ENCODE data around the gene IER3IP1.
"Not testable (repeated sequence)": the region's sequence is repeated elsewhere in the genome, so short reads cannot be mapped to it uniquely, and the experiment has no call there.

The IER3IP1 gene

GRCh38 chr18:47206945-47207637 is 30.9 kb upstream of the IER3IP1 start:
- Histone ChIP-seq H3K4me2 (ENCODE audit: low read depth, low read length, poor library complexity, severe bottlenecking) (no peak overlapping the region), H4K20me1 (ENCODE audit: insufficient read depth, low read length, poor library complexity, severe bottlenecking) (no peaks in the 10 kb centered on the region), H3K79me2 (ENCODE audit: insufficient read depth, low read length) (no peaks in the 10 kb centered on the region), H3K4me3 (ENCODE audit: low read length, poor library complexity, severe bottlenecking) (no peak overlapping the region), H3K4me1 (ENCODE audit: insufficient read depth, low read length, poor library complexity, severe bottlenecking) (no peaks in the 10 kb centered on the region), H3K27me3 (ENCODE audit: insufficient read depth, low read length, poor library complexity, severe bottlenecking) (no peaks in the 10 kb centered on the region), H2AFZ (ENCODE audit: low read length) (no peak overlapping the region), H3K9me3 (ENCODE audit: insufficient read depth, low read depth, low read length) (no peaks in the 10 kb centered on the region), H3F3A (ENCODE audit: low read depth) (no peaks in the 10 kb centered on the region), H3K9ac (ENCODE audit: low read depth, low read length, poor library complexity, severe bottlenecking) (no peak overlapping the region), H3K36me3 (ENCODE audit: insufficient read depth, low read length) (no peaks in the 10 kb centered on the region), H3K9me2 (replicated peaks; ENCODE audit: low read depth, low read length) (no peaks in the 10 kb centered on the region)
- no peak for TF ChIP-seq CTCF (conservative IDR thresholded peaks at IDR 0.05; ENCODE audit: low read length)
- TF ChIP-seq EZH2phosphoT487 (IDR thresholded peaks at IDR 0.05; ENCODE audit: borderline replicate concordance), result no peak

GRCh38 chr18:47204908-47205522 is 28.9 kb upstream of the IER3IP1 start:
- H4K20me1 ChIP-seq (ENCODE audit: insufficient read depth, low read length, poor library complexity, severe bottlenecking), result no peaks in the 10 kb centered on the region
- no peak overlapping the region for H3K9ac ChIP-seq (ENCODE audit: low read depth, low read length, poor library complexity, severe bottlenecking)
- H3K4me2 ChIP-seq (ENCODE audit: low read depth, low read length, poor library complexity, severe bottlenecking), result no peak overlapping the region
- H2AFZ ChIP-seq (ENCODE audit: low read length), result no peak overlapping the region
- TF ChIP-seq CTCF (conservative IDR thresholded peaks at IDR 0.05; ENCODE audit: low read length), result peak; percentile 98
- no peak for TF ChIP-seq EZH2phosphoT487 (IDR thresholded peaks at IDR 0.05; ENCODE audit: borderline replicate concordance)
- H3K4me1 ChIP-seq (ENCODE audit: insufficient read depth, low read length, poor library complexity, severe bottlenecking), result no peaks in the 10 kb centered on the region
- no peak overlapping the region for H3K4me3 ChIP-seq (ENCODE audit: low read length, poor library complexity, severe bottlenecking)
- no peaks in the 10 kb centered on the region for H3K36me3 ChIP-seq (ENCODE audit: insufficient read depth, low read length)
- no peaks in the 10 kb centered on the region for H3K9me2 ChIP-seq (replicated peaks; ENCODE audit: low read depth, low read length)
- H3K9me3 ChIP-seq (ENCODE audit: insufficient read depth, low read depth, low read length), result no peaks in the 10 kb centered on the region
- no peaks in the 10 kb centered on the region for H3K27me3 ChIP-seq (ENCODE audit: insufficient read depth, low read length, poor library complexity, severe bottlenecking)
- H3F3A ChIP-seq (ENCODE audit: low read depth), result no peaks in the 10 kb centered on the region
- H3K79me2 ChIP-seq (ENCODE audit: insufficient read depth, low read length), result no peaks in the 10 kb centered on the region

- Histone ChIP-seq H3K9ac (ENCODE audit: low read depth, low read length, poor library complexity, severe bottlenecking) (no peak overlapping the region), H2AFZ (ENCODE audit: low read length) (no peak overlapping the region), H3K79me2 (ENCODE audit: insufficient read depth, low read length) (no peaks in the 10 kb centered on the region), H3K4me1 (ENCODE audit: insufficient read depth, low read length, poor library complexity, severe bottlenecking) (no peaks in the 10 kb centered on the region), H3F3A (ENCODE audit: low read depth) (no peaks in the 10 kb centered on the region), H3K27me3 (ENCODE audit: insufficient read depth, low read length, poor library complexity, severe bottlenecking) (no peaks in the 10 kb centered on the region), H4K20me1 (ENCODE audit: insufficient read depth, low read length, poor library complexity, severe bottlenecking) (no peaks in the 10 kb centered on the region), H3K4me3 (ENCODE audit: low read length, poor library complexity, severe bottlenecking) (no peak overlapping the region), H3K4me2 (ENCODE audit: low read depth, low read length, poor library complexity, severe bottlenecking) (no peak overlapping the region), H3K9me3 (ENCODE audit: insufficient read depth, low read depth, low read length) (no peaks in the 10 kb centered on the region), H3K9me2 (replicated peaks; ENCODE audit: low read depth, low read length) (no peaks in the 10 kb centered on the region), H3K36me3 (ENCODE audit: insufficient read depth, low read length) (no peaks in the 10 kb centered on the region)
- TF ChIP-seq CTCF (conservative IDR thresholded peaks at IDR 0.05; ENCODE audit: low read length) (no peak), EZH2phosphoT487 (IDR thresholded peaks at IDR 0.05; ENCODE audit: borderline replicate concordance) (no peak)
Observed at GRCh38 chr18:47203626-47204464, 27.7 kb upstream of the IER3IP1 start.

GRCh38 chr18:47195961-47196360 is 19.8 kb upstream of the IER3IP1 start:
- H3K4me1 ChIP-seq (ENCODE audit: insufficient read depth, low read length, poor library complexity, severe bottlenecking); H3K4me3 ChIP-seq (ENCODE audit: low read length, poor library complexity, severe bottlenecking); H3K9me2 ChIP-seq (replicated peaks; ENCODE audit: low read depth, low read length); H3K36me3 ChIP-seq (ENCODE audit: insufficient read depth, low read length); H3K27me3 ChIP-seq (ENCODE audit: insufficient read depth, low read length, poor library complexity, severe bottlenecking); H3K9ac ChIP-seq (ENCODE audit: low read depth, low read length, poor library complexity, severe bottlenecking); H3K79me2 ChIP-seq (ENCODE audit: insufficient read depth, low read length); H3K9me3 ChIP-seq (ENCODE audit: insufficient read depth, low read depth, low read length); H4K20me1 ChIP-seq (ENCODE audit: insufficient read depth, low read length, poor library complexity, severe bottlenecking); H3K4me2 ChIP-seq (ENCODE audit: low read depth, low read length, poor library complexity, severe bottlenecking); H3F3A ChIP-seq (ENCODE audit: low read depth): not testable (repeated sequence)
- H2AFZ ChIP-seq (ENCODE audit: low read length), result peak overlapping the region; percentile 75

All from Loucy (cell line).